AG08395 (cell line): Measurements from ENCODE around the gene RFWD3.
"Not testable (repeated sequence)": the region's sequence is repeated elsewhere in the genome, so short reads cannot be mapped to it uniquely, and the experiment has no call there.

Source experiments
- DNase-seq: peaks from one replicate; pipeline ENCODE4 v3.0.0; 2012; ENCODE audit warnings: mixed read lengths, low spot score

RFWD3 gene, protein sequence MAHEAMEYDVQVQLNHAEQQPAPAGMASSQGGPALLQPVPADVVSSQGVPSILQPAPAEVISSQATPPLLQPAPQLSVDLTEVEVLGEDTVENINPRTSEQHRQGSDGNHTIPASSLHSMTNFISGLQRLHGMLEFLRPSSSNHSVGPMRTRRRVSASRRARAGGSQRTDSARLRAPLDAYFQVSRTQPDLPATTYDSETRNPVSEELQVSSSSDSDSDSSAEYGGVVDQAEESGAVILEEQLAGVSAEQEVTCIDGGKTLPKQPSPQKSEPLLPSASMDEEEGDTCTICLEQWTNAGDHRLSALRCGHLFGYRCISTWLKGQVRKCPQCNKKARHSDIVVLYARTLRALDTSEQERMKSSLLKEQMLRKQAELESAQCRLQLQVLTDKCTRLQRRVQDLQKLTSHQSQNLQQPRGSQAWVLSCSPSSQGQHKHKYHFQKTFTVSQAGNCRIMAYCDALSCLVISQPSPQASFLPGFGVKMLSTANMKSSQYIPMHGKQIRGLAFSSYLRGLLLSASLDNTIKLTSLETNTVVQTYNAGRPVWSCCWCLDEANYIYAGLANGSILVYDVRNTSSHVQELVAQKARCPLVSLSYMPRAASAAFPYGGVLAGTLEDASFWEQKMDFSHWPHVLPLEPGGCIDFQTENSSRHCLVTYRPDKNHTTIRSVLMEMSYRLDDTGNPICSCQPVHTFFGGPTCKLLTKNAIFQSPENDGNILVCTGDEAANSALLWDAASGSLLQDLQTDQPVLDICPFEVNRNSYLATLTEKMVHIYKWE

DNA sequence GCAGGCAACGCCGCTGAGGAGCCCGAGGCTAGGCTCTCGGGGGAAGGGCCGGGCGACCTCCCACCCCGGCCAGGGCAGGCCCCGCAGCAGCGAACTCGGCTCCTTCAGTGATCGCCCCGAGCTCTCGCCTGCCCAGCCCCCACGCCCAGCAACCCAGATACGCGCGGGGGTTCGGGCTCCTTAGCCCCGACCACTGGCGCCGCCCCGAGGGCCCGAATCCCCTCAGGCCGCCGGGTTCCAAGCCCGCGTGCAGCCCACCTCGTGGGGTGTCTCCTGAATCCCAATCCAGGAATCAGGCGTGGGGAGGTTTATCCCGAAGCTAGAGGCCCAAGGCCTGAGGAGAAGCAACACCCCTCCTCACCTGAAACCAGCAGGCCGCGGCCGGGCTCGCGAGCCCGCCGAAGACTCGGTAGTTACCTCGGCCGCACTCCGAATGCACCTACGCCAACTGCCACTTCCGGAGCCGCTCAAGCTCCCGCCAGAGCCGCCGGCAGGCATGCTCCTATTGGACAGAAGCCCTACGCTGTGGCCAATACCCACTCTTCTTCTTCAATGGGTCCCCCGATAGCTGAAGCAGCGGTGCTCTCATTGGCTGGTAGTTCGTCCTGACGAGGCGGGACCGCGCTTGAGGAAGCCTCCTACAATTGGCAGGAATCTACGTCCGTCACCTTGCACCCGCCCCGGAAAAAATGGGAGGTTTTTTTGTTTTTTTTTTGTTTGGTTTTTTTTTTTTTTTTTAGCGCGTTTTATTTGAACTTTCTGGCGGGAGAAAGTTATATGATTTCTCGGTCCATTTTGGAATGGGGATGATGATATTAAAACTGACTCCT, at the start of gene RFWD3:
Gene RFWD3, minus strand, starts transcription at position 453 of the 830 bp plus-strand sequence. CDS start 5,428 bp downstream, outside the sequence.
- peak; percentile 100 for DNase-seq

DNA sequence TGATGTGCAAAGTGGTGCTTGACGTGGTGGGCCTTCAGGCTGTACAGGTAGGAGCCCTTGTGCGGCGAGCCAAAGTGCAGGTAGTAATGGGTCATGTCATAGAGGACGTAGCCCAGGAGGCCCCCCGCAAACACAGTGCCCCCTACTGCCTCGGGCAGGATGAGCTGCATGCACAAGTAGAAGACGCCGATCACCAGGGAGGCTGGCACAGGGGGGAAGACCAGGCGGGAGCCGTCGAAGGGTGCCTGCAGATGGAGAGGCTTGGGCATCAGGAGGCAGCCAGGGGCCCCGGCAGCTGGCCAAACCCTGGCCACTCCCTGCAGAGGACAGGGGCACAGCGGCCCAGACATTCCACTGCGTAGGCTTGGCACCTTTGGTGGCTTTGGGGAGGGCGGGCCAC, 49.7 kb upstream of the RFWD3 start:
- DNase-seq = no peak

DNA sequence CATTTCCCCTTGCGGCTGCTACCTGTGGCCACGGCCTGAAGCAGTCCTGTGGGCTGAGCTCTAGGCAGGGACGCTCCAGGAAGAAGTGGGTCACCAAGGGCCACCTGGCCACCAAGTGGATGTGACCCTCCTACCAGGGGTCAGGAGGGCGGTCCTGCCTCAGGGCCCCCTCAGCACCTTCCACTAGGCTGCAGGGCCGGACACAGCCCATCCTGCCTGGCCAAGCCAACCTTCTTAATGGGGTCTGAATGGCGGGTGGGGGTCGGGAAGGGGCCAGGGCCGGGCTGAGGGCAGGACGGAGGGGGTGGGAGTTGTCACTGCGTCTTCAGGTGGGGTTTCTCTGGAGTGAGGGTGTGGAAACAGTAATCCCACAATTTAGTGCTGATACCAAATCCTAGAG, 47.2 kb upstream of the RFWD3 start:
- no peak for DNase-seq

DNA sequence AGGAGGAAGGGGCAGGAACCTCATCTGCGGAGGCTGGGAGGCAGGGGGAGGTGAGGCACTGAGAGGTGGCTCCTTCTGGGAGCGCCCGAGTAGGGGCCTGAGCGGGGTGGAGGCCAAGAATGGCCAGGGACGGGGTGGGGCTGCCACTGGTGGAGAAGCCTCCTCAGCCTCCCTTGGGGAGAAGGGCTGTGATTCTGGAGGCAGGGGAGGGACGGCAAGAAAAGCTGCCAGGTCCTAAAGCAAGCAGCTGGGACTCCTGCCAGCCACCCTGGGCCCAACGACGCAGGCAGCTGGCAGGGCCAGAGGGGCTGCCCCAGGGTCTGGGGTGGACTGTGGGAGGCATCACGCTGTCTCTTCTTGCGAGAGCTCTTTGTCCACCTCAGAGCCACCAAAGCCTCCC, 46.6 kb upstream of the RFWD3 start:
- DNase-seq = no peak

DNA sequence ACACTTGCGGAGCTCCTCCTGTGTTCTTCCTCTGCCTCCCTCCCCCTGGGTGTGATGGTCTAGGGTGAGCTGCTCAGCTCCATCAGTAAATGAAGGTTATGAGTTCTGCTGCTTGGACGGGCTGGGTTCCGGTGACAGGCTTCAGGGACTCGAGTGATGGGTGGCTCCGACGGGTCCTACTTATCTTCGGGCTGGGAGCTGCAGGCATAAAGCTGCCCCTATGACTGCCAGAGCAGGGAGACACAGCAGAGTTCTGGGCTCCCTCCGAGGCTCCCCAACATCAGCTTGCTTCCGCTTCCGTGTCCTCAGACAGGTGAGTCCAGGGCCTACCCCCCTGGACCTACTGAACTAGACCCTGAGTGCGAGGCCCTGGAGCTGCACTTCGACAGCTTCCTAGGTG, 45.3 kb upstream of the RFWD3 start:
- DNase-seq = no peak

DNA sequence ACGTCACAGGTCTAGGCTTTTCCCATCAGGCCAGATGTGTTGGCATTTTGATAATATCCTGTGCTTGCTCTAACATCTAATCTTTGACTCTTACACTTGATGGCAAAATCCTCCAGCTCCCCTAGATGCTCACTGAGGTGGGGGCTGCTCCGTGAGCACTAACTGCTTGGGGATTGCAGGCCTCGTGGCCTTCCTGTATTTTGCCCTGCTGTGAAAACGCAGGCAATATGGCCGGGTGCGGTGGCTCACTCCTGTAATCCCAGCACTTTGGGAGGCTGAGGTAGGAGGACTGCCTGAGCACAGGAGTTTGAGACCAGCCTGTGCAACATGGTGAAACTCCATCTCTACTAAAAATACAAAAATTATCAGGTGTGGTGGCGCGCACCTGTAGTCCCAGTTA, 43.7 kb upstream of the RFWD3 start:
- DNase-seq = no peak

DNA sequence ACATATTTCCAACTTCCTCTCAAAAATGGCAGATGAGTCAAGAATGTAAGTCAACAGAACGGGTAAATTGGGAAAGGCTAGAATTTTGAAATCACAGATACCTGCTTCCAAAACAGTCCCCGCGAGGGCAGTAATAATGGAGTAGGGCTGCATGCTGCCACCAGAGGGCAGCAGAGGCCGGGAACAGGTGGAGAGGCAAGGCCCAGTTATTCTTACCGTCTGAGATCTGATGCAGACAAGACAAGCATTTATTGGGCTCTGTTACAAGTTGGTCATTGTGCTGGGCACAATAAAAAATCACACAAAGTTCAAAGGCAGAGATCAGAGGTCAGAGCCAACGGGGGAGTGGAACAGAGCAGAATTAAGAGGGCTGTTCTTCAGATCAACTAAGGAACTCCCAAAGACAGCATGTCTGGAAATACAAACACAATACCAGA, 42.8 kb upstream of the RFWD3 start:
- peak; percentile 82 for DNase-seq

DNA sequence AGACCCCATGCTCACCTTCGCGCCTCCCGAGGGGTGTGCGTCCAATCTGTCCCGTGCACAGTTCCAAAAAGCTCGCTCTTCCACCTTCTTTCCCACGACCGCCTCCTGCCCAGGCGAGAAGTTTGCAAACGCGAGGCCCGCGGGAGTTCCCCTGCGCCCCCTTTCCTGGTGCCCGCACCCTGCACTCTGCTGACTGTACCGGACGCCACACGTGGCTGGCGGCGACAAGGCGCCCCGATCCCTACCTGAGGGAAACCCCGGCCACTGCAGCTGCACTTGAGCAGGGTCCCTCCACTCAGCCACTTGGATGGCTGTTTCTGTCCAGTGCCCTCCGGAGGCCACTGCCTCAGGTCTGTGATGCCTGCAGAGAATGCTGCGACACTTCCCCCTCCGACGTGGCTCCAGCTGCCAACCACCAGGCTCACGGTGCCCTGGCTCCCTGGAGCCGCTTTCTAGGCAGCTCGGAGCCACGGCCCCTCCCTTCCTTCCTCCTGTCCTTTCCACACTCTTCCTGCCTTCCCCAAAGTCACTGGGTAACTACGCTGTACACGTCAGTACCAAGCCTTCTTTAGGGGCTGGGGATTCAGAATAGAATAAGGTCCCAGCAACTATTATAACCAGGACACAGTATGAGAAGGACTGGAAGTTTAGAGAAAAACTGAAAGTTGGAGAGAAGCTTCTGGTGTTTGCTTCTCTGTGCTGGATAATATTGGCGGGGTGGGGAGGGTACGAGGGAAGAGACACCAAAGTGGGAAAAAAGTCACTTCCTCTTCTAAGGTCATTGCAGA, 34.0 kb upstream of the RFWD3 start, which contains the start of gene MLKL:
Gene MLKL, minus strand, starts transcription at position 425 of the 788 bp plus-strand sequence. CDS start 5,105 bp downstream, outside the sequence.
- peak; percentile 57 for DNase-seq

DNA sequence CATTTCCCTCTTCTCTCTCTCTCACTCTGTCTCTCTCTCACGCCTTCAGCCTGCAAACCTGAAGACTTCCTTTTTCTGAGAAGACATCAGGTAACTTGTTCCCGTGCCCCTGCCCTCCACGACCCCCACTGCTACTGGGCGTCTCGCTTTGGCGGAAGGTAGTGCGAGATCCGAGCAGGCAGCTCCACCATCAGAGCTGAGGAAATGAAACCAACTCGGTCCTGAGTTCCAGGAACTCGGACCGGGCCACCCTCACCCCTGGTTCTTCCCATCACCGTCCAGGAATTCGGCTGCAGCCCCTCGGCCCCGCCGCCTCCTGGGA, 33.4 kb upstream of the RFWD3 start:
- DNase-seq = peak; percentile 48

DNA sequence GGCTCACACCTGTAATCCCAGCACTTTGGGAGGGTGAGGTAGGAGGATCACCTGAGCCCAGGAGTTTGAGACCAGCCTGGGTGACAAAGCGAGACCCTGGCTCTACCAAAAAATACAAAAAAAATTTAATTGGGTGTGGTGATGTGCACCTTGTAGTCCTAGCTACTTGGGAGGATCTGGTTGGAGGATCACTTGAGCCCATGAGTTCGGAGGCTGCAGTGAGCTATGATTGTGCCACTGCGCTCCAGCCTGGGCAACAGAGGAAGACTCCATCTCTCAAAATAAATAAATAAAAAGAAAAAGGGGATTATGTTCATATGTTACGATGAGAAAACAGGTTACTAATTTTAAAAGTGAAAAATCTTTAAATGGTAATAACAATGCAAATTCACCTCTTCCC, 33.0 kb upstream of the RFWD3 start:
- no peak for DNase-seq

DNA sequence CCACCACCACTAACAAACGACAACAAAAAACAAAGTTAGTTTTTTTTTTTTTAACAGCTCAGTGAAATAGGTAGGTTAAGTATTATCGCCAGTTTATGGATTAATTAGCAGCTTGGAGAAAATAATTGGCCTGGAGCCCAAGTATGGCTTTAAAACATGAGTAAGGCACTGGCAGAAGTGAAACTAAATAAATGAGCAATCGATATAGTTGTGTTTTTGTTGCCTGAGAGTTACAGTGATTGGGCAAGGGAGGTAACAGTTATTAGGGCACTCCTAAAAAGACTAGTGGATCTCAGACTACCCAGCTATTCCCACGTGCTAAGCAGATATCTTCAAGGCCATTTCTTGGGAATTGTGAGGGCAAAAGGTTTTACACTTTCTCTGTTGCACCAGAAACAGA, 31.5 kb upstream of the RFWD3 start:
- no peak for DNase-seq

DNA sequence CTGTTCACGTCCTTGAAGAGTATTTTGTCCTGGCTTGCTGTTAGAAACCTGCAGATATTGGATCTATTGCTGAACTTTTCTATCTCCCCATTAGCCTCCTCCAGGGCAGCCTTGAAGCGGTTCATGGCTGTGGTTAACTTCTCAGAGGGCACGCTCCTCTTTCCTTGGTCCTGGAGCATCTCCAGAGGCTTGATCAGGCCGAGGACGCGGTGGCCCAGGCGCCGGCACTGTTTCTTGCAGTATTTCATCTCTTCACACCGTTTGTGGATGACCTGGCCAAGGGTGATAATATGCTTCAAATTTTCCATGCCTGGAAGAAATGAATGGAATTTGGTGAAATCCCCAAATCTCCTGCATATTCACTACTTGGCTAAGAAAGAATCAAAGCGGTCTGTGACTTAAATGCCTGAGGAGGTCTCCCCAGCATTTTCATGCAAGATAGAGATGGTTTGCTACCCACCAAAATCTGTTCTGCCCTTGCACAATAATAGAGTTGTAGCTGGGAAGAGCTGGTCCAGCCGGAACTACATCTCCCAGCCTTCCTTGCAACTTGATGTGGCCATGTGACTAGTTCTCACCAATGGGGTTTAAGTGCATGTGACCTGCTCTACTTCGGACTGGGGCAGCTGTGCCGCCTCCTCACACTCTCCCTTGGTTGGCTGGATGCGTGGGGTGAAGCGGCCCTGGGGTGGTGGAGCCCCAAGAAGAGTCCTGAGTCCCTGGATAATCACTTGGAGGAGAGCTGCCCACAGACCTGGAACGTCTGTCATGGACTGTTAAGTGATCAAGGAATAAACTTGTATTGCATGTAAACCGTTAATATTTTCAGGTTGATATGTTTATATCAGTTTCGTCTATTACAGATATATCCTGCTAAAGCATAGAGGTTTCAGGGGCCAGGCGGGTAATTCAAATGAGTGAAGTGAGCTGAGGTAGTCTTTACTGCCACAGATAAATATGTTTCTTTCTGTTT, 29.1 kb upstream of the RFWD3 start:
- DNase-seq = peak; percentile 96

DNA sequence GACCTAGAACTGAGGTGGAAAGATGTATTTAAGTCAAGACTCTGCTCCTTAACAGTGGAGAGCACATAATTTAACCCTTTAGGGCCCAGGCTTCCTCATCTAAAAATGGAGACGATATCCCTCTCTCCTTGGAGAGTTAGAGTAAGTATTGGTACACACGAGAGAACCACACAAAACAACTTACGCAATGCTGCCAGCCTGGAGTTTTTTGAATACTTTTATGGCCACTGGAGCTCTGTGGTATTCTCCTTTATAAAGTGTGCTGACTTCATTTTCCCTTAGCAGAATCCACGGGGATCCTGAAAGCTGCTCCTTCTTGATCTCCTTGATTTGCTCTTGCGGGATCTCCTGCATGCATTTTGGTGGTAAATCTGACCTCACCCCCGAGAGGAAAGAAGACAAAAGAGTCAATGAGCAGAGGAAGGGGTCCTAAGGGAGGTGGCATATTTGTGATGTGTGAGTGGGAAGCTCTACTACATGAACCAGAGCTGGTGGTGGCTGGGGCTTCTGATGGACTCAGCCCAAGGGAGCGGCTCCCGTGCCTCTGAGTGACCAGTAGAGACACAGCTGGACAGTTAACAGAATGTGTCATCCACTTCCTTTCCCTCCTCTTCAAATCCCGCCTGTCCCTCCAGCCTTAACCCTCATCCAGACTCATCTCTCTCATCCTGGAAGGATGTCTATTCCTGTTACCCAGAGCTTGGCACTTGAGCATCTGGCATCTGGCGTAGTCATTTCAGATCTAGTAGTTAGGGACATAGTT, 24.6 kb upstream of the RFWD3 start:
- peak; percentile 56 for DNase-seq

DNA sequence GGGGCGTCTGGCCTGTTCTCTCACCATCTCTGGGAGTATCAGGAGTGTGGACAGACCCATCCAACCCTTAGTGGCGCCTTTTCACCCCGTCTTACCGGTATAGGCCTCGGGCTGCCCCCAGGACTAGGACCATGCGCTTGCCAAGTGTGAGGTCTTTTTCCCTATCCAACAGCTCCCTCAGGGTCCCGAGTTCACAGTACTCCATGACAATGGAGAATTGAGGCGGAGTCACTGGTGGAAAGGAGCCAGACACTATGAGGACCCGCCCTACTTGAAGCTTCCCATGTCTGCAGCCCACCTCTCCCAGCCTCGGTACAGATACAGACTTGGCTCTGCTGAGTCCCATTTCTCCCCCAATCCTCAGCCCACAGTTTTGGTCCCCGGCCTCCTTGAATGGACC, 15.9 kb upstream of the RFWD3 start:
- no peak for DNase-seq

DNA sequence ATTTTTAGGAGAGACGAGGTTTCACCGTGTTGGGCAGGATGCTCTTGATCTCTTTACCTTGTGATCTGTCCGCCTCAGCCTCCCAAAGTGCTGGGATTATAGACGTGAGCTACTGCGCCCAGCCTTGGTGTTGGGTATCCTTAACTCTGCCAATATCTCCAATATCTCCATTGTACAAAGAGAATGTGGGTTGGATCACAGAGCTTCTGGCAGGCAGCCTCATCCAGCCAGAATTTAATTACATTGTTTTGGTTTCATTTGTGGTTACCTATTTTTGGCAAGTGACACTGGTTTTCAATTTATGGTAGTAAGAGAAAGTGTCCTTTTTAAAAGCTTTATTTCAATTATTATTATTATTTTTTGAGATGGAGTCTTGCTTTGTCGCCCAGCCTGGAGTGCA, 14.0 kb upstream of the RFWD3 start:
- no peak for DNase-seq

DNA sequence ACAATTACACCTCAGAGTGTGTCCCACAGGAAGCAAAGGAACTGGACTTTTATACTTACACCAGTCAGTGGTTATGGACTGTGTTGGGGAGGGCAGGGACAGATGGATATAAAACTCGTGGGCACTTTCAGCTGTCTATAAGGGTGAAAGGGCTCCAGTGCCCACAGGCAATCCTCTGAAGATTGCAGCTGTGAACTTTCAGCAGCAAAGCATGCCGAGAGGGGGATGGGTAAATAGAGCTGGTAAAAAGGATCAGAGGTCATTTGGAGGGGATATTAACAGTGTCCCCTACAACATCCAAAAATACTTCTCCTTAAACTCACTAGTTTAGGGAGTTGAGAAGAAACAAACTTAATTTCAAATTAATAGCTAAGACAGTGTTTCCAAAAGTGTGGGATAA, 13.3 kb upstream of the RFWD3 start:
- no peak for DNase-seq

DNA sequence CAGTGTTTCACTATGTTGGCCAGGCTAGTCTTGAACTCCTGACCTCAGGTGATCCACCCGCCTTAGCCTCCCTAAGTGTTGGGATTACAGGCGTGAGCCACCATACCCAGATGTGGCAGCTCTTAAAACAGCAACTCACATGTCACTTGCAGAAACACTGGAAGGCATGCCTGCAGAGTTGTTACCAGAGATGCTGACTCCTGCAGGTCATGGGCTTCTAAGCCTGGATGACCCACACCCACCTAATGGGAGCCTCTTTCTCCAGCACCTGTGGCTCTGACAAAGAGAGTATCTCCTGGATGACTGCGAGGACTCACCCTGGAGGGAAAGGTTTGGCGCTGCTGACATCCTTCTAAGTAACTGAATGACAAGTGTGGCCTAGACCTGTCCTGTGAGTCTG, 11.2 kb upstream of the RFWD3 start:
- DNase-seq = no peak

DNA sequence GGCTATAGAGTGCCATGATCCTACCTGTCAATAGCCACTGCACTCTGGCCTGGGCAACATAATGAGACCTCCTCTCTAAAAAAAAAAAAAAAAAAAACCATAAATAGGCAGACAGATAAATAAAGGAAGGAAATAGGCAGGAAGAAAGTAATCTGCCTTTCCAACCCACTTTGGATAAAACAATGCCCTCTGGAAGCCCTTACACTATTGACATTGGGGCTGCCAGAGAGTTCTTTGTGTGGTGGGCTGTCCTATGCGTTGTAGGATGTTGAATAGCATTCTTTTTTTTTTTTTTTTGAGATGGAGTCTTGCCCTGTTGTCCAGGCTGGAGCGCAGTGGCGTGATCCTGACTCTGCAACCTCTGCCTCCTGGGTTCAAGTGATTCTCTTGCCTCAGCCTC, 7.2 kb upstream of the RFWD3 start:
- DNase-seq = no peak

DNA sequence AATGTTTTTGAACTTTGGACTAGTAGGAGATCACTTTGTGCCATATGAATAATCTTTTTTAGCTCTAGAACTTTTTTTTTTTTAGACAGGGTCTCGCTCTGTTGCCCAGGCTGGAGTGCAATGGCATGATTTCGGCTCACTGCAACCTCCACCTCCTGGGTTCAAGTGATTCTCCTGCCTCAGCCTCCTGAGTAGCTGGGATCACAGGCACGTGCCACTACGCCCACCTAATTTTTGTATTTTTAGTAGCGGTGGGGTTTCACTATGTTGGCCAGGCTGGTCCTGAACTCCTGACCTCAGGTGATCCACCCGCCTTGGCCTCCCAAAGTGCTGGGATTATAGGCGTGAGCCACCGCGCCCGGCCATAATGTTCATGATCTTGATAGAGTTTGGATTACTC, 2.2 kb upstream of the RFWD3 start:
- DNase-seq = not testable (repeated sequence)

DNA sequence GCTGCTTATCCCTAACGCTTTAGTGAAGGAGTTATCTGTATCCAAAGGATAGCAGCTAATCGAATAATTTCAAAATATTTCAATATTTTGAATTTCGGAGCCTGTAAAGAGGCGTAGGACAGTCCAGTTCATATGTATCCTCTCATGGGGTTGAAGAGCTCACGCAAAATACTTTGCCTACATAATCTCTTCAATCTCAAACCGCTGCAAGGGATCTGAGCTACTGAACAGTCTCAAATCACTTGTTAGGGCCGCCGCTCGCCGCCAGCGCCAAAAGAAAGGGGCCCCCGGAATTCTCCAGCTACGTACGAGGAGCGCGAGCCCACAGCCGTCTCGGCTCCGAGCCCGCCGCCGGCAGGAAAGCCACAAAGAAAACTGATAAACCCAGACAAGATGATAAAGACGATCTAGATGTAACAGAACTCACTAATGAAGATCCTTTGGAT, 601 bp upstream of the RFWD3 start:
- DNase-seq = peak; percentile 21
